K562 (cell line): ENCODE data around the gene SLC25A44. TPM values are rescaled to one million over a fixed set of nuclear protein-coding genes. Genes with fewer than 3 reads are reported as not detected.

Source experiments
- EP400 ChIP-seq: fragments of 450-650 bp; IDR thresholded peaks from 2 replicates; pipeline ENCODE4 v1.6.1; 2017; ENCODE audit warnings: antibody characterized with exemption, mild to moderate bottlenecking, moderate library complexity
- GMEB1 ChIP-seq: fragments of 250-450 bp; sonication (Bioruptor Pico); IDR thresholded peaks from 2 replicates; pipeline ENCODE4 v1.4.0; 2020; ENCODE audit warnings: mild to moderate bottlenecking
- GTF2B ChIP-seq: IDR thresholded peaks from 2 replicates; pipeline ENCODE4 v1.6.1; 2011; ENCODE audit not compliant: insufficient read length; ENCODE audit errors: extremely low read depth
- HNRNPH1 ChIP-seq: fragments of 200-400 bp; formaldehyde crosslinking; optimal IDR thresholded peaks from 2 replicates; pipeline ENCODE3; 2017; ENCODE audit warnings: low read depth, mild to moderate bottlenecking, low read length, moderate library complexity
- HNRNPLL ChIP-seq: fragments of 200-400 bp; formaldehyde crosslinking; IDR thresholded peaks from 2 replicates; pipeline ENCODE4 v1.6.1; 2017; ENCODE audit warnings: low read length, low read depth, mild to moderate bottlenecking; ENCODE audit not compliant: poor library complexity, severe bottlenecking
- MCM7 ChIP-seq, 2 experiments: fragments of 450-650 bp; IDR thresholded peaks; 2 replicates each; pipeline ENCODE4 v1.6.1; 2016 to 2018
- MEIS2 ChIP-seq: fragments of 450-650 bp; IDR thresholded peaks from 2 replicates; pipeline ENCODE4 v1.6.1; 2014; ENCODE audit warnings: mild to moderate bottlenecking; ENCODE audit not compliant: partially characterized antibody
- POU5F1 ChIP-seq: fragments of 150-350 bp; IDR thresholded peaks from 2 replicates; pipeline ENCODE4 v1.6.1; 2014; ENCODE audit warnings: borderline replicate concordance, low read length, low read depth, mild to moderate bottlenecking; ENCODE audit not compliant: partially characterized antibody
- UBTF ChIP-seq, 2 experiments: IDR thresholded peaks; 2 replicates each; pipeline ENCODE4 v1.6.1; 2012; ENCODE audit warnings: improper control_type of control experiment in 2 of 2, low read depth in 2 of 2, low read length in 2 of 2, borderline replicate concordance in 1 of 2
- ZBTB11 ChIP-seq, 3 experiments: fragments of 200-800 bp in 1 of 3; fragments of 250-450 bp in 1 of 3; fragments of 450-650 bp in 1 of 3; sonication (Bioruptor Pico) in 1 of 3; sonication (Bioruptor generic) in 1 of 3; formaldehyde crosslinking in 1 of 3; IDR thresholded peaks; 2 replicates each; pipeline versions ENCODE4 v1.6.1 to v1.8.0; 2016 to 2022; ENCODE audit warnings: mild to moderate bottlenecking in 2 of 3, missing genetic modification characterization in 2 of 3, missing compliant biosample characterization in 1 of 3, moderate library complexity in 1 of 3
- ZBTB5 ChIP-seq: fragments of 450-650 bp; IDR thresholded peaks from 2 replicates; pipeline ENCODE4 v1.6.1; 2017; ENCODE audit warnings: antibody characterized with exemption
- ZBTB9 ChIP-seq: fragments of 450-650 bp; formaldehyde crosslinking; IDR thresholded peaks from 2 replicates; pipeline ENCODE4 v1.4.0; 2020; ENCODE audit warnings: mild to moderate bottlenecking, moderate library complexity
- ZNF384 ChIP-seq: IDR thresholded peaks from 2 replicates; pipeline ENCODE4 v1.6.1; 2012; ENCODE audit warnings: low read depth, low read length, improper control_type of control experiment
- polyA plus RNA-seq, 8 experiments: library from polyadenylated mRNA; depleted of rRNA in 4 of 8; stranded (reverse) in 5 of 8; unstranded in 3 of 8; fragments of >200 nt; fragmentation: Nextera tagmentation in 2 of 8; fragmentation: Illumina TruSeq in 1 of 8; extraction: Ambion mirVana in 2 of 8; extraction: Trizol in 1 of 8; gene quantifications; 2 replicates each; pipeline versions ENCODE4 v1.2.1 to v1.2.3, GENCODE V29; 2011 to 2014; ENCODE audit warnings: inconsistent platforms in 1 of 8, missing spikeins in 1 of 8
- total RNA-seq, 7 experiments: library from RNA; depleted of rRNA in 6 of 7; stranded (reverse); fragments of >200 nt in 6 of 7; fragmentation: Illumina TruSeq in 2 of 7; extraction: Trizol in 2 of 7; gene quantifications; 2 replicates each; pipeline versions ENCODE4 v1.2.1 to v1.2.3, GENCODE V29; 2011 to 2021; ENCODE audit warnings: low replicate concordance in 1 of 7

SLC25A44 gene
- total and polyA plus RNA-seq, 9 of the 15 experiments (the other 6 are each of a cell fraction or from before 2014, with no cell fraction given) = 4.4 to 22.8 (median 12.5) TPM

GRCh38 chr1:156212833-156213643, 19.1 kb downstream of the SLC25A44 start, which contains the start of gene PMF1 (continued):
- TF ChIP-seq ZBTB11 (CRISPR knock-in tag; IDR thresholded peaks at IDR 0.05) (no peak), GTF2B (peak; percentile 49), ZBTB9 (CRISPR knock-in tag) (peak; percentile 47; the same call in 1 of the 2 replicates), ZNF384 (no peak; the same call in 1 of the 2 replicates), EP400 (peak; percentile 96), MEIS2 (no peak), GMEB1 (CRISPR knock-in tag) (peak; percentile 88), POU5F1 (no peak), UBTF (IDR thresholded peaks at IDR 0.05; ENCODE audit: borderline replicate concordance in 1 of 2, low read depth in 2 of 2, low read length in 2 of 2) (no peak), MCM7 (IDR thresholded peaks at IDR 0.05) (no peak), HNRNPLL (no peak), HNRNPH1 (no peak), ZBTB5 (no peak)
